ENCODE measurements around the gene PTPN11.

PTPN11 gene

GRCh38 chr12:112466011-112466422 is 47.3 kb downstream of the PTPN11 start:
- H4K20me1 ChIP-seq (ENCODE audit: insufficient read depth, low read length, poor library complexity, severe bottlenecking), result no peaks in the 10 kb centered on the region
- no peak overlapping the region for H3K9ac ChIP-seq (ENCODE audit: low read depth, low read length, poor library complexity, severe bottlenecking)
- H3K4me2 ChIP-seq (ENCODE audit: low read depth, low read length, poor library complexity, severe bottlenecking), result no peak overlapping the region
- H3K9me2 ChIP-seq (replicated peaks; ENCODE audit: low read depth, low read length), result no peaks in the 10 kb centered on the region
- no peaks in the 10 kb centered on the region for H3K27me3 ChIP-seq (ENCODE audit: insufficient read depth, low read length, poor library complexity, severe bottlenecking)
- no peaks in the 10 kb centered on the region for H3K79me2 ChIP-seq (ENCODE audit: insufficient read depth, low read length)
- peaks cover 9% of the 10 kb centered on the region for H3K4me1 ChIP-seq (ENCODE audit: insufficient read depth, low read length, poor library complexity, severe bottlenecking)
- peaks cover 2% of the 10 kb centered on the region; the same call in 1 of the 2 replicates for H3F3A ChIP-seq (ENCODE audit: low read depth)
- H2AFZ ChIP-seq (ENCODE audit: low read length), result no peak overlapping the region
- H3K4me3 ChIP-seq (ENCODE audit: low read length, poor library complexity, severe bottlenecking), result no peak overlapping the region
- H3K36me3 ChIP-seq (ENCODE audit: insufficient read depth, low read length), result peaks cover 6% of the 10 kb centered on the region; the same call in 1 of the 2 replicates
- TF ChIP-seq, protein P1, sequence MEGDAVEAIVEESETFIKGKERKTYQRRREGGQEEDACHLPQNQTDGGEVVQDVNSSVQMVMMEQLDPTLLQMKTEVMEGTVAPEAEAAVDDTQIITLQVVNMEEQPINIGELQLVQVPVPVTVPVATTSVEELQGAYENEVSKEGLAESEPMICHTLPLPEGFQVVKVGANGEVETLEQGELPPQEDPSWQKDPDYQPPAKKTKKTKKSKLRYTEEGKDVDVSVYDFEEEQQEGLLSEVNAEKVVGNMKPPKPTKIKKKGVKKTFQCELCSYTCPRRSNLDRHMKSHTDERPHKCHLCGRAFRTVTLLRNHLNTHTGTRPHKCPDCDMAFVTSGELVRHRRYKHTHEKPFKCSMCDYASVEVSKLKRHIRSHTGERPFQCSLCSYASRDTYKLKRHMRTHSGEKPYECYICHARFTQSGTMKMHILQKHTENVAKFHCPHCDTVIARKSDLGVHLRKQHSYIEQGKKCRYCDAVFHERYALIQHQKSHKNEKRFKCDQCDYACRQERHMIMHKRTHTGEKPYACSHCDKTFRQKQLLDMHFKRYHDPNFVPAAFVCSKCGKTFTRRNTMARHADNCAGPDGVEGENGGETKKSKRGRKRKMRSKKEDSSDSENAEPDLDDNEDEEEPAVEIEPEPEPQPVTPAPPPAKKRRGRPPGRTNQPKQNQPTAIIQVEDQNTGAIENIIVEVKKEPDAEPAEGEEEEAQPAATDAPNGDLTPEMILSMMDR (conservative IDR thresholded peaks at IDR 0.05; ENCODE audit: low read length), result no peak
- TF ChIP-seq EZH2phosphoT487 (IDR thresholded peaks at IDR 0.05; ENCODE audit: borderline replicate concordance), result no peak
- H3K9me3 ChIP-seq (ENCODE audit: insufficient read depth, low read depth, low read length), result no peaks in the 10 kb centered on the region

DNA sequence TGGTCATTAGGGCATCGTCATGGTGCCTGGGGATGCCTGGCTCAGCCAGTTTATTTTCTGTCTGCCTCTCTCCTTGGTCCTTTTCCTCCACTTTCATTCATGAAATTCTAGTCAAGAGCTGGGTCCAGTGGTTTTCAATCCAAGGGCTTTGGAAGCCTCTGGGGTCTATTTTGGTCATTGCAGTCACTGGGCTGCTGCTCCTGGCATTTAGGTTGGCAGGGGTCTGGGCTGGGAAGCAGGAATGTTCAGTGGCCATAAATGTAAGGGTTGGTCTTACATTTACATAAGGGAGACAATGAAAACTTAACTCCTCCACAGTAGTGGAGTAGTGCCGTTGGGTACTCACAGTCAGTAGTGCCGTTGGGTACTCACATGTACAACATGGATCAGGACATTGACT is 48.1 kb downstream of the PTPN11 start:
- H3K9ac ChIP-seq (ENCODE audit: low read depth, low read length, poor library complexity, severe bottlenecking), result no peak overlapping the region
- no peak overlapping the region for H3K4me2 ChIP-seq (ENCODE audit: low read depth, low read length, poor library complexity, severe bottlenecking)
- H3K79me2 ChIP-seq (ENCODE audit: insufficient read depth, low read length), result no peaks in the 10 kb centered on the region
- peaks cover 6% of the 10 kb centered on the region; the same call in 1 of the 2 replicates for H3K36me3 ChIP-seq (ENCODE audit: insufficient read depth, low read length)
- H3F3A ChIP-seq (ENCODE audit: low read depth), result peaks cover 2% of the 10 kb centered on the region; the same call in 1 of the 2 replicates
- H3K27me3 ChIP-seq (ENCODE audit: insufficient read depth, low read length, poor library complexity, severe bottlenecking), result no peaks in the 10 kb centered on the region
- TF ChIP-seq, protein P1 (conservative IDR thresholded peaks at IDR 0.05; ENCODE audit: low read length), result no peak
- TF ChIP-seq EZH2phosphoT487 (IDR thresholded peaks at IDR 0.05; ENCODE audit: borderline replicate concordance), result no peak
- no peak overlapping the region for H2AFZ ChIP-seq (ENCODE audit: low read length)
- H3K4me1 ChIP-seq (ENCODE audit: insufficient read depth, low read length, poor library complexity, severe bottlenecking), result peaks cover 9% of the 10 kb centered on the region
- no peaks in the 10 kb centered on the region for H3K9me2 ChIP-seq (replicated peaks; ENCODE audit: low read depth, low read length)
- H3K9me3 ChIP-seq (ENCODE audit: insufficient read depth, low read depth, low read length), result no peaks in the 10 kb centered on the region
- H3K4me3 ChIP-seq (ENCODE audit: low read length, poor library complexity, severe bottlenecking), result no peak overlapping the region
- no peaks in the 10 kb centered on the region for H4K20me1 ChIP-seq (ENCODE audit: insufficient read depth, low read length, poor library complexity, severe bottlenecking)

DNA sequence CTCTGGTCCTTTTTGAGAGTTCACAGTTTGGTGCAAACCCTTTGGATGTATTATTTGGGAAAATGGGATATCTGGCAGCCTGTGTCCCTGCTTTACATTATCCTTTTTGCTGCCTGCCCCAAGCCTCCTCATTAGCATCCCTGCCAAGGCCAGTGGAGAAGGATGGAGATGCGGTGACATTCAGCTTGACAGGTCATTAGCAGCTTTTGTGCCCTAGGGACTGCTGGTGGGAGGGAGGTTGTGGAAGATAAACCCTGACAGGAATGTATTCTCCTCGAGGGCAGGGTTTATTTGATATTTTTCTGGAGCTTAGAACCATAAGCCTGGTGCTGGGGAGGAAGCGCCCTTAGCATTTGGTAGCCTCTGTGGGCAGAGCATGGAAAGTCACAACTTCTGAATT is 49.3 kb downstream of the PTPN11 start:
- Histone ChIP-seq H3K9ac (ENCODE audit: low read depth, low read length, poor library complexity, severe bottlenecking) (no peak overlapping the region), H2AFZ (ENCODE audit: low read length) (no peak overlapping the region), H3K4me2 (ENCODE audit: low read depth, low read length, poor library complexity, severe bottlenecking) (no peak overlapping the region), H4K20me1 (ENCODE audit: insufficient read depth, low read length, poor library complexity, severe bottlenecking) (no peaks in the 10 kb centered on the region), H3K27me3 (ENCODE audit: insufficient read depth, low read length, poor library complexity, severe bottlenecking) (no peaks in the 10 kb centered on the region), H3K9me3 (ENCODE audit: insufficient read depth, low read depth, low read length) (no peaks in the 10 kb centered on the region), H3K9me2 (replicated peaks; ENCODE audit: low read depth, low read length) (no peaks in the 10 kb centered on the region), H3K36me3 (ENCODE audit: insufficient read depth, low read length) (peaks cover 13% of the 10 kb centered on the region; the same call in 1 of the 2 replicates), H3K79me2 (ENCODE audit: insufficient read depth, low read length) (no peaks in the 10 kb centered on the region), H3K4me3 (ENCODE audit: low read length, poor library complexity, severe bottlenecking) (no peak overlapping the region), H3F3A (ENCODE audit: low read depth) (peaks cover 2% of the 10 kb centered on the region; the same call in 1 of the 2 replicates), H3K4me1 (ENCODE audit: insufficient read depth, low read length, poor library complexity, severe bottlenecking) (peaks cover 9% of the 10 kb centered on the region)
- TF ChIP-seq EZH2phosphoT487 (IDR thresholded peaks at IDR 0.05; ENCODE audit: borderline replicate concordance), result no peak
- TF ChIP-seq, protein P1 (conservative IDR thresholded peaks at IDR 0.05; ENCODE audit: low read length), result no peak
